HG03469 (cell line): ENCODE results near the gene NAT9.

Source experiments
- ATAC-seq: cut with Tn5 transposase; IDR thresholded peaks from one replicate; pipeline ENCODE4 v1.9.1; 2021; ENCODE audit warnings: mild to moderate bottlenecking, moderate library complexity, moderate number of reproducible peaks; ENCODE audit not compliant: unreplicated experiment

Gene NAT9

DNA sequence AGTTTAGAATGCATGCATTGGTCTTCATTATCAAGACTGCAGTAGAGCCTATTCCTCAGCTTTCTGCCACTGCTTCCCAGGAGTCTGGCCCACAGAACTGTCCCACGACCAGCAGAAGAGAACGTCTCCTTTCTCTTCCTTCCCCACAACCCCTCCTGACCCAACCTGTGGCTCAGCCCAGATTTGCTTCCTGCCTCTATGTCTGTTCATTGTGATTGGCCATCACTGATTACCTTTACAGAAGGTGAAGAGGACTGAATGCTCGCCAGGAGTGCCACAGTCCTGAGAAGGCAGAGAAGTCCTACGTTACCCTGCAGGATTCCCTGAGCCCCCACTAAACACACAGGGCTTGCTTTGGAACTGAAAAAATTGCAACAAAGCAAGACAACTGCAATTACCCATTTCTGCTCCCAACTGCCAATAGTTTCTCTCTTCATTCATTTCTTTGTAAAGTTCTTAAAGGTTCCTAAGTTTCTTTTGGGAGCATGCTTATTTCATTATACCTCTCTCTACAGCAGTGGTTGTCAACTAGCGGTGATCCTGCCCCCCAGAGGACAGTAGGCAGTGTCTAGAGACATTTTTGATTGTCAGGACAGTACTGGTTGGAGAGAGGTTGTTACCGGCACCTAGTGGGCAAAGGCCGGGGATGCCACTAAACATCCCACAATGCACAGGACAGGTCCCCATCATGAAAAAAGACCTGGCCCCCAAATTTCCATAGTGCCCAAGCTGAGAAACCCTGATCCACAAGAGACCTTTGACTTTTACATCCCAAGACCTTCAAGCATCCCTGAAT is 4.5 kb upstream of the NAT9 start:
- ATAC-seq: no peak

DNA sequence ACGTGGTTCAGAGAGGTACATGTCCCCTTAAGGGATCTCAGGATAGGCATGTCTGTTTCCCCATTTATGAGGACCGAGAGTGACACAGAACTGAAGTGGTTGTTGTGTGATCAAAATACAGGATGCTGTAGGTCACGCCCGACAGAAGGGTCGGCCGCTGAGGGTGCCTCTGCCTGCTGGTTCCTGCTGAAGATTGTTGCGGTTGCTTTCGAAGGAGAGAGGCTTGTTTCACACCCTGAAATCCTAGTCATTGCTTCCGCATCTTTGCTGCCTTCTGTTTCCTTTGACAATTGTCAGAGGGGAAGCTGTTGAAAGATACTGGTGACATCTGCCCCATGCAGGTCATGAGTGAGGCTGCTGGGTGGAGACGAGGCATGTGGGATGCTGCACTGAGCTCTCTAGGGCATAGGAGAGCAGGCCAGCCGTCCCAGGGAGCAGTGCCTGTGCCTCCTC is 3.8 kb upstream of the NAT9 start:
- peak; percentile 44 for ATAC-seq

DNA sequence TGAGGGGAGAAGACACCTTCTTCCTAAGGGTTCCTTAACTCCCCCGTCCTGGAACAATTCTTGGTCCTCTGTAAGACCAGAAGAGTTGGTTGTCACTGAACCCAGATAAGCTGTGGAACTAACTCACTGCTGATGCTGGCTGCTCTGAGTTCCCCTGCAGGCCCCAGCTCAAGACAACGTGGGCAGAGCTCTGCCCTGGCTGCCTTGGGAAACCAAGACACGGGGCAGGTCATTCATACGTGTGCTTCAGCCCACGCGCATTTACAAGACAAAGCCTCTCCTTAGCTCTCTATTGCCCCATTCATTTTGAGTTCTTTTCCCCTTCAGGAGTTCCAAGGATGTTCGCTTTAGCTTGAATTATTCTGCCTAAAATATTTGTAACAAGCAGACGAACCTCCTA is 3.4 kb upstream of the NAT9 start:
- ATAC-seq: no peak

DNA sequence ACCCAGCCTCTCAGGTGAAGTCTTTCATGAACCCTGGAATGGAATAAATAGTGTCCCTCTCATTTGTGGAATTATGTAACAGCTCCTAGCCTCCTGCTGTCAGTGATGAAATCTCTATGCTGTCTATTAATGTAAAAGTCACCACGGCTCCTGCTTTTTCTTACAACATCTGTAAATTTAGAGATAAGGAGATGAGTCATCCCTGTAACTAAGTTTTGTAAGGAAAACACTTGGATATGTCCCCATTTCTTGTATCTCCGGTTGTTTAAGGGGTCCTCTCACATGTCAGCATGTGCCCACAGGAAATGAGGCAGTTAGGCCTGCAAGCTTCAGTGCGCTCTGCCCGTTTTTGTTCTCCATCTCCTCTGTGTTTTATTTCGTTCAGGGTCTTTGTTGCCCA is 2.8 kb upstream of the NAT9 start:
- no peak for ATAC-seq

DNA sequence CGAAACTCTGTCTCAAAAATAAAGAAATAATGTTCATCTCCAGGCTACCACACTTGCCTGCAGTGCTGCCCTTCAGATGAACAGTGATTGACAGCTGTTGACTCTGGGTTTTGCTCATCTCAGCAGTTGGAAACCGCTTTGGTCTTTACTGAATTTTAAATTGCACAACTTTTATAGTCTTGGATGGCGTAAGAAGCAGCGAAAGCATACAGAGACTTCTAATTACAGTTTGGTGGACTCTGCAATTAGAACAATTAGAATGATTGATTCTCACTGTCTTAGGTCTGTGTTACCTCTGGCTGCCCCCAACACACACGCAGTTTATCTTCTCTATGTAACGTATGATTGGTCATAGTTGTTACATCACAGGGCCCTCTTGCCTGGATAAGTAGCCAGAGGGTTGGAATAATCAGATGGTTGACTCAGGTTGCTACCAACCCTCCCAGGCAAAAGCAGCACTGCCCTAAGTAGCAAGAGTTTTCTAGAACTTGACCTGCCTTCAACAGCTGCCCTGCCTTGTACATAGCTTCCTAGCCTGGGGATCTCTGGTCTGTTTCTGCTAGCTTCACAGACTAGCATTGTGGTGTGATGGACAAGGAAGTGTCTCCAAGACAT is 1.9 kb upstream of the NAT9 start:
- ATAC-seq: no peak

DNA sequence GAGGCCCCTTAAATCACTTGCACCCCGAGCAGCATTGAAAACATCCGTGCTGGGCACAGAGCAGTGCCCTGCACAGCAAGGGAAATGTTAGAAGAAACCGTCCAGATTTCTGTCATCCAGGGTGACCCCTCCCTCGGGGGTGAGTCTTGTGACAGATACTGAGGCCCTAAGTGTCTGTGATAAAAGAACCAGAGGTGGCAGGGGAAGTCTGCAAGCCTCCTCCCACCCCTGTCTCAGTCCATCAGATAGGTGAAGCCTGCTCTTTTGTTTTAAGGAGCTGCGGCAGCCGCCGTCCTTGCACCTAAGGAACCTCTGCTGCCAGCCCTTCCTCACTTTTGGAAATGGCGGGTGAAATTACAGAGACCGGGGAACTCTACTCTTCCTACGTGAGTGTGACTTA is 845 bp upstream of the NAT9 start:
- ATAC-seq: no peak

DNA sequence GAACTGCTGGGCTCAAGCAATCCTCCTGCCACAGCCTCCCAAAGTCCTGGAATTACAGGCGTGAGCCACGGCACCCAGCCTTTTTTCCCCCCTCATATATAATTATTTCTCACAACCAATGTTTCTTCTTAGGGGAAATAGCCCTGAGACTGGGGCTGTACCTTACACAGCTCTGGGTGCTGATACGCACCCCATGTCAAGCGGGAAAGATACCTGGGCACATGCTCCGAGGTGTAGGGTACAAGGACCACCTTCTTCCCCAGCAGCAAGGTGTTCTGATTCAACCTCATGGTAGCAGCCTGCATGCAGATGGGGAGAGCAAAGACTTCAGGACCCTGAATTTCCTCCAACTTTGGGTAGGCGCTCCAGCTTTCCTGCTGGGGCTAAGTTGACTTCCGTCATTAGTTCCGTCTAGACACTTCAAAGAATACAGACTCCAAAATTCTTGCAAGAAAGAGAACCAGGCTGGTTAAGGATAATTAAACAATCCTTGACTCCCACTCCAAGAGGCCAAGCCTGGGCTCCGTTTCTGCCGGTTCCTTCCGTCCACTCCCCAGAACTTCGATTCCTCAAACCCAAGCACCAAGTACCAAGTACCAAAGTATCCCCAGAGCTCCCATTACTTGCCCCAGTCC is 619 bp downstream of the NAT9 start:
- ATAC-seq: no peak

DNA sequence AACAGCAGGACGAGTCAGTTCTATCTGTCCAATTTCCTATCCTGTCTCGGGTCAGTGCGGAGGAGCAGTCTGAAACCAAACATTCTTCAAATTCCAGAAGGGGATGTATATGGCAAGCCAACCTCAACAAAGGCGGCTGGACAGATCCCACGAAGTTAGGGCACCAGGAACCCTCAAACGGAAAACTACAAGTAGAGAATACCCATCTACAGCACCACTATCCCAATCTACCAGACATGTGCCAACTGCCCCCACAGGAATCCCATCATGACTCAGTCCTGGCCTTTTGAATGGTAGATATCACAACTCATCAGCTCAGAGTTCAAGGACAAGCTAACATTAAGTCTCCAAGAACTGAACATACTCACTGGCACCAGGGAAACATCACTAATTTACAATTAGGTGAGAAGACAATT is 2.3 kb downstream of the NAT9 start:
- no peak for ATAC-seq

DNA sequence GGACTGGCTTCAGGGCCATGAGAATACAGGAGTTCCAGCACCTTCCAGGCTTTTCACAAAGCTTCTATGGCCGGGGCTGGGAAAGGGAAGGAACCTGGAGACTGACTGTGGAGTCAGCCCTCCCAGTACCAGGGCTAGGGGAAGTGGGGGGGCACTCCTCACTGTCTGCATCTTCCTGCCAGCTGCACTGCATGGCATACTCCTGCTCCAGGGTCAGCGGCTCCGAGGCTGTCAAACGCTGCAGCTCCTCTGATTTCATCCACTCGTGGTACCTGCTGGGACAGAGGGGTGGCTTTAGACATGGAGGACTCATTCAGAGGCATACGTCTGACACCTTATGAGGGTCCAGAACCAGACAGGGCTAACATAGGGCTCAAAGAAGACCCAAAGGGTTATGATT is 2.7 kb downstream of the NAT9 start:
- no peak for ATAC-seq

DNA sequence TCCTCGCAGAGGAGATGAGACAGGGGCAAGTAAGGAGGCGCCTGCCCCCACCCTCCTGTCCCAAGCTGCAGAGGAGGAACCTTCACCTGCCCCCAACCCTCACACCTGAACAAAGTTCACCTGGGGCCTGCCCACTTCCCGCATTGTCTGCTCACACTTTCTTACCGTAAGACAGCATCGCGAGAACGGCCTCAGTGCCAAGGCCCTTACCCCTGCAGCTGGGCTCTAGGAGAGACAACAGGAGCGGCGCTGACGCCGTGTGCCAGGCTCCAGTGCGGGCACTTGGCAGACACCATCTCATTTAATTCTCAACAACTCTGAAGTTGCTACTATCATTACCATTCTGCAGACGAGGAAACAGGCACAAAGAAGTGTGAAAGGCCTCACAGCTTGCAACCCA is 4.1 kb downstream of the NAT9 start:
- ATAC-seq: no peak

DNA sequence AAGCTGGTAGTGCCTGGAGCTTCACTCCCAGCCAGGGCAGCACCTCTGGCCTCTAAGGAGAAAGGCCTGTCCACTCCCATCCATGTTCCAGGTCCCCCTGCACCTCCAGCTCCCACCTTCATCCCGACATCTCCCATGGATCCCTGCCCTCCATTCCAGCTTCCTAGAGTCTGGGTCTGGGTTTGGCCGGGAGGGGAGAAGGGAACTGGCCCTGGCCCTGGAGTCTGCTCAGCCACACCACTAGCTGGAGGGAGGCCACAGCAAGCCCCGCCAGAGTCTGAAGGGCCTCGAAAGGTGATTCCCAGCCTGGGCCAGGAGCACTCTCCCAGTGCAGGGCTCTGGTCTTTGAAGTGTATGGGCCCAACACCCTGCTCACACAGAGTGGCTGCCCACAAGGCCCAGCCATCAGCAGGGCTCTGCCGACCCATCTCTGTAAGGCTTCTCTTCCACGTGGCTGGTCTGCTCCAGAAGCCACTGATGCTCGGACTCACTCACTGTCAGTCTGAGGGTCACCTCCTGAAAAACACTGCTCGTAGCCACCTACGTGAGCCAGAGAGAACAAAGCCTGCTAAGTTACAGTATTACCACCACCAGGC is 4.7 kb downstream of the NAT9 start:
- no peak for ATAC-seq

DNA sequence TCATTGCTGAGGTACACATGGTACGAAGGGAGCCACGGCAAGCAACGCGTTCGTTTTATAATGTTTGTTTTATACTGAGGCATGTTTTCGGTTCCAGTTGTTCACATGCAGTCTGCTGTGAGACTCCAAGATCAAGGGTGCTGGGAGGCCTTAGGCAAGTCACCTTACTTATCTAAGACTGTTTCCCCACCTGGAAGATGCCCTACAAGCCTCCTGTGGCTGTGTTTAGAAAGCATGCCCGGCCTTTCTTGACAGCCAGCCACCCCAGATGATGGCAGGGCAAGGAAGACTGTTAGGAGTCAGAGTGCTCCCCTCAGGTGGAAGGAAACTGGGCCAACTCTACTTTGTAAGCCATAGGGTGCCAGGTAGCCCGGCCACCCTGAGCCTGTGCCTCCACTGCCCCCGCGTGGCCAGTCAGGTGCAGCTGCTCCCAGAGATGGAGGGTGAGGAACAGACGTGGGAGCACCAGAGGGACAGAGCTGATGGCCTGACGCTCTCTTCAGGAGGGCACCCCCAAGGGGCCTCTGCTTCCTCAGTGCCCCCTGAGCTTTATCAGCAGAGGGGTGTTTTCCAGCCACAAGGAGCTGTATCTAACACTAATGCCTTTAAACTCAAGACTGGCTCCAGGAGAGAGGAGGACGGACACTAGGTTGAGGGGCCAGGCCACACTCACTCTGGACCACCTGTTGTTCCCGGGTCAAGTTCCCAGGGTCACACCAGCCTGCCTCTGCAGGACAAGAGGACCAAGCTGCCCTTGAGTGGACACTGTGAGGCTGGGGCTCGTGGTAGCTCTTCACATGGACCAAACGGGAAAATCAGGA is 5.4 kb downstream of the NAT9 start:
- no peak for ATAC-seq

DNA sequence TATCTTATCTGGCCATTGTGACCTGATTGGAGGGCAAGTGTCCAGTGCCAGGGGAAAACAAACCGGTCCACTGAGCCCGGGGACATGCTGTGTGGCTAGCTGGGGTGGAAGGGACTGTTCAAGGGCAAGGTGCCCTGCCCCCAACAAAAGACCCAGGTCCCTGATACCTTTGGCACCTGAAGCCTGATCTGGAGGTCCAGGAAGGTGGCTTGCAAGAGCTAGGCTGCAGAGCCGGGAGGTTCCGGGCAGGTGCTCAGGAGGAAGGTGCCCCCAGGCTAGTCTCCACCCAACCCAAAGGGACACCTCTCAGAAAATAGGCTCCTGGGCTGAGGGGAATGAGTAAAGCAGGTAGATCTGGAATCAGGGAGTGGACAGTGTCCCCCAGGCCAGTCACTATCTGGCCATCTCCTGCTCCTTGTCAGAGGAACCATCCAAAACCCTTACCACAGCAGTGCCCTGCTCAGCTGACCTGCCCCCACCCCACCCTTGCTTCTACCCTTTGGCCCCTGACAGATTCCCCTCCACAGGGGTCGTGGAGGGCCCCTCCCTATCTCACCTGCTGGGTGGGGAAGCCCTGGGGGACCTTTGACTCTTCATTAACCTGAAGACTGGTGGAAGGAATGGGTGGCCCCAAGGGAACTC is 6.2 kb downstream of the NAT9 start:
- ATAC-seq: no peak

DNA sequence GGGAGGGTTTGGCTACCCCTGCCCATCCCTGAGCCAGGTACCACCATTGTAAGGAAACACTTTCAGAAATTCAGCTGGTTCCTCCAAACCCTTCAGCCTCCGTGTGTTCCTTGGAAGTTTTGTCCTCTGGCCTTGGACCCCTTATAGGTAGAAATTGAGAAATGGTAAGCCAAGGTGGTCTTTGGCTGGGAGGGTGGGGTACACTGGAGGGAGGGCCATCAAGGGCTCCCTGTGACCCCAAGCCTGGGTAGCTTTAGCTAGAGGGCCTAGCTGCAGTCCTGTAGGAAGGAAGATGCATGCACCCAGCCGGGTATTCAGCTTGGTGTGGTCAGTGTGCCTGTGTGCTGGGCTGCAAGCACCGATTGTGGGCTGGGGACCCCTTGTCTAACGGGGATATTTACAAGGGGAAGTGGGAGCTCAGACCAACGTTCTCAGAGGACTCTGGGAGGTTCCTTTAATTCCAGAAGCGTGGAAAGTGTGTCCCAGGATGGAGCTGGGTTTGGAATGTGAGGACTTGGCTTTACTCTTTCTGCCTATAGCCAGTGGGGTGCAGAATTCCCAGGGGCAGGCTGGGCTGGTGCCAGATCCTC is 6.8 kb downstream of the NAT9 start:
- no peak for ATAC-seq

DNA sequence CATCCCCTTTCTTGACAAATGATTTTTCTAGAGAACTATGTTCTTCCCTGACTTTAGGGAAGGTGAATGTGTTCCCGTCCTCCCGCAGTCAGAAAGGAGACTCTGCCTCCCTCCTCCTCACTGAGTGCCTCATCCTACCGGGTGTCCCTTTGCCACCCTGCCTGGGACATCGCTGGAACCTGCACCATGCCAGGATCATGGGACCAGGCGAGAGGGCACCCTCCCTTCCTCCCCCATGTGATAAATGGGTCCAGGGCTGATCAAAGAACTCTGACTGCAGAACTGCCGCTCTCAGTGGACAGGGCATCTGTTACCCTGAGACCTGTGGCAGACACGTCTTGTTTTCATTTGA is 7.4 kb downstream of the NAT9 start:
- no peak for ATAC-seq

DNA sequence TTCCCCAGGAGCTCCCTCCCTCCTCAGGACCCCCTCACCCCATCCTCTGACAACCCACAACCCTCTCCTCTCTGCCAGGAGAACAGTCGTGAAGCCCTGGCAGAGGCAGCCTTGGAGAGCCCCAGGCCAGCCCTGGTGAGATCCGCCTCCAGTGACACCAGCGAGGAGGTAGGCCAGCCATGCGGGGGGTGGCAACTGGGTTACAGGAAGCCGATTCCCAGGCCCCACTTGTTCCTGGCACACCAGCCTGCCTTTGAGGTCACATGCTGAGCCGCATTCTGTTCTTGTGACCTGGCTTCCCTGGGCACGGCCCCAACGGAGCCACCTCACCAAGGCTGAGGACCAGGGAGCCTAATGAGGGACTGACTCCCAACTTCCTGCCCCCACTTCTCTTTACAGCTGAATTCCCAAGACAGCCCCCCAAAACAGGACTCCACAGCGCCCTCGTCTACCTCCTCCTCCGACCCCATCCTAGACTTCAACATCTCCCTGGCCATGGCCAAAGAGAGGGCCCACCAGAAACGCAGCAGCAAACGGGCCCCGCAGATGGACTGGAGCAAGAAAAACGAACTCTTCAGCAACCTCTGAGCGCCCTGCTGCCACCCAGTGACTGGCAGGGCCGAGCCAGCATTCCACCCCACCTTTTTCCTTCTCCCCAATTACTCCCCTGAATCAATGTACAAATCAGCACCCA is 7.9 kb downstream of the NAT9 start:
- no peak for ATAC-seq

DNA sequence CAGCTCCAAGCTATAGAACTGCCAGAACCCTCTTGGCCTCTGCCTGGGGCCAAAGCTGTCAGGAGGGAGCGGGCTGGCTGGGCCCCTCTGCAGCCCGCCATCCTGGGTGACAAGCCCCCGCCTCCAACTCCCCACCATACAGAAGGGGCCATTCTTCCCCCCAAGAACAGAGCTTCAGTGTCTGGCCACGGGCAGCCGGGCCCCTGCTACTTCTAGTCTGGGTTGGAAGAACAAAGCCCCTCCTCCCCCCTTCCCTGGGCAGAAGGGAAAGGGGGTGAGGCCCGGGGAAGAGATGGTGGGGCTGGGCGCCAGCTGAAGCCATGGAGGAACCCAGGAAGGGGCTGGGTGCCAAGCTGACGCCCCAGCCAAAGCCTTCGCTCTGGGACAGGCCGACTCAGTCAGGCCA is 9.0 kb downstream of the NAT9 start:
- ATAC-seq: no peak

DNA sequence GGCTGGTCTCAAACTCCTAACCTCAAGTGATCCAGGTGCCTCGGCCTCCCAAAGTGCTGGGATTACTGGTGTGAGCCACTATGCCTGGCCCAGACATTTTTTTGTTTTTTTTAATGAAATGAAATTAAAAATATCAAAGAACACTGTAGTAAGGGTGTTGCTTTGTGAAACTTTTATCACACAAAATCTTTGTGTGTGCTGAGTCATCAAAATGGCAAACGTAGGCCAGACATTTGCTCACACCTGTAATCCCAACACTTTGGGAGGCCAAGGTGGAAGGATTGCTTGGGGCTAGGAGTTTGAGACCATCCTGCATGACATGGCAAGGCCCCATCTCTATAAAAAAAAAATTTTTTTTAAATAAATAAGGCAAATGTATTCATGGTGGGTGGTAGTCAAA is 9.7 kb downstream of the NAT9 start:
- no peak for ATAC-seq

DNA sequence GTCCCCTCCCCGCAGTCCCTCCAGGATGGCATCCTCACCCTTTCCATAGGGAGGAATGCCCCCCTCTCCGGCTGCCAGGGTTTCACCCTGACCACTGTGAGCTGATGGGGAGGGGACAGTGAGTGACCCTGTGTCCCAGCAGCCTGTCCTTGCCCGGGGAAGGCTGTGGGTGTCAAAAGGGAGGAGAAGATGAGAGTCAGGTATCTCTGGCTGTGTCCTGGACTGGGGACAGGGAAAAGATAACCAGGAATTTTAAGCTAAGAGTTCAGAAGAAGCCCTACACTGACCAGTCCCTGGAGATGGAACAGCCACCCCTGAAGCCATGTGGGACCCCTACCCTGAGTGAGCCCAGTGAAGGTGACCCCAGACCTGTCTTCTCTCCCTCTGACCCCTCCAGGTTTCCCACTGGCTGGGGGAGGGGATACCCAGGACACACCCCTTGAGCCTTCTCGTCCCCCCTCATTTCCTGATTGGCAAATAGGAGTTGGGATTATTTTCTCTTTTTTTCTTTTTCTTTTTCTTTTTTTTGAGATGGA is 11.3 kb downstream of the NAT9 start:
- no peak for ATAC-seq
